Left hindlimb (tissue), 1 donor: Measurements from ENCODE around the gene NFKB2.

ENCODE experiments used
- DNase-seq: peaks from one replicate; pipeline ENCODE4 v3.0.0-alpha.2; 2018

NFKB2 gene

DNA sequence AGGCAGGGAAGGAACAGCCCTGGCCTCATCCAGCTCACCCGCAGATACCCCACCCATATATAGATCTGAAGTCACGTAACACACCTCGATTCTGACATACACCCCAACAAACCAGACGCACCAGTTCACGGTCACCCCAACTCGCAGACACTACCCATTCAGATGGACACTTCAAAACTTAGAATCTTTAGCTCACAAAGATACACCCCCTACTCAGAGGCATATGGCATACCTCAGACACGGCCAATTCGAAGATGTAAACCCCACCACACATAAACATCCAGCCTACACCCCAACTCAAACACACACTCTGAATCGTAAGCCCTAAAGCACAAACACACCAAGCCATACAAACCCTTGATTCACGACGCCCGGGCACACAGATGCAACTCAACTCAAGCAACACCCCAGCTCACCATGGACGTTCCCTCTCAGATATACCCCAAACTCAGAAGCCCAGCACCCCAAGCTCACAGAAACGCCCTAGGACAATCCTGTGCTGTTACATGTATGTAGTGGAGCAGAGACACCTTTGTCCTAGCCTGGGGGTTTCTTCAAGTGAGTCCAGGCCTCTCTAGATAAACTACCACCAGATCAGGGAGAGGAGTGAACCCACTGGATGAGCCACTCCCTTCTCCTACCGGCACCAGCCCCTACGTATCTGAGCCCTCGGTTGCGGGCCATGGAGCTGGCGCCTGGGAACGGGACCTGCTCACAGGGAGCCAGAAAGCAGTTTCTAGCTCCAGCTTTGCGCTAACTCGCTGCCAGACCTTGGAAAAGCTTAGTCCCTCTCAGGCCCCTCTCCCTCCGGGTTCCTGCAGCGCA lies 14.3 kb downstream of the NFKB2 start:
- no peak for DNase-seq

DNA sequence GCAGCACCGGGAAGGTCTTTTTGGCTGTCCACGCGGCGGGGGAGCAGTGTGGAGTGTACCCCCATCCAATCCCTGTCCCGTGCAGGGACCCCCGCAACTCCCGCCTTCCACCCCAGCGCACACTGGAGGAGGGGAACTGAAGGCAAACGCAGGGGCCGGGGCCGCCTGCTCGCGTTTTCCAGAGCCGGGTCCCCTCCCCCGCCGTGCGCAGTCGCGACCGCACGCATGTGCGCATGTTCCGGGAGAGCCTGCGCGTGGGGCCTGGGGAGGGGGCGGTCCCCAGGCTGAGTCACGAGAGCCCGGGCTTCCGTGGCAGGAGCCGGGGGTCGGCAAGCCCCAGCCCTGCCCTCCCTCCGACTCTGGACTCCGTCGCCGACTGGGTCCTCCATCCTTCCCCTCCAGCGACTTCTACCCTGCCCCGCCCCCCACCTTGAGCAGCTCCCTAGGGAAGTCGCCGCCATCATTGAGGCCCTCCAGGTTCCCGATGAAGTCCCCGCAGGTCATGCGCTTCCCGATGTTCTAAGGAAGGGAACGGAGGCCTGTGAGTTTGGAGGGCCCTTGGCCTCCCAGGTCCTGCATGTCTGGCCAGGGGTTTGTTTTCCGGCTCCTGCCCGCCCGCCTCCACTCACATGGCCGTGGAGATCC lies 15.0 kb downstream of the NFKB2 start:
- peak; percentile 84 for DNase-seq

DNA sequence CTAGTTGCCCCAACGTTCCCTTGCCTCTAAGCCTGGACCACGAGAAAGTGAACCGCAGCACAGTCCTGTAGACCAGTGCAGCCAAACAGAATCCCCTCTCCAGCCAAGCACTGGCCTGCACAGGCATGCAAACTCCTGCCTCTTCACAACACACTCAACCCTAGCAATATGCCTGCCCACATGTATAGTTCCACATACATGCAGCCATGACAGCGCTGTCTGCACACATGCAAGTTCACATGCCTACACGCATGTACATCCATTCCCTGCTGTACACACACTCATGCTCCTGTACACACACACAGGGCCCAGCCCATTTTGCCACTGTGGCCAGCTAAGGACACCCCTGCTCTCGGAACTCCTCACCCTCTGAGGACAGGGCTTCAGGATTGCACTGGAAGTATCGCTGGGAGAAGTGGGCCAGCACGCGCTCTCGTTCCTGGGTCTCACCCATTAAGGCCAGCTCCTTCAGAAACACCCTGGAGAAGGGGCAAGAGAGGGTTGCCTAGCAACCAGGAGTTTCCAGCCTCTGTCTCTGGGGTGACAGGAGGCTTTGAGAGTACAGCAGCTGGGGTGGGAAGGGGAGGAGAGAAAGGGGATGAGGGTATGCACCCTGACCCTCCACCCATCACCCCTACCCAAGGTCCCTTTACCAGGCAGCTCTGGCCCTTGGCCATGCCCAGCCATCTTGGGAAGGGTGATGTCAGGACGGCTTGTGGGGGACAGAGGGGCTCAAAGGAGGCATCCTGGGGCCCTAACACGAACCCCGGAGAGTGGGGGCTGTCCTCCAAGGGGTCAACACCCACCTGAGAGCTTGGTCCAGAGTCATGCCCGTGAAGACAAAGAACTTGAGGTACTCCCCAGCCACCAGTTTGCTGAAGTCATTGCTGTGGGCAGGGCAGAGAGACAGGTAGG lies 16.1 kb downstream of the NFKB2 start:
- DNase-seq, result no peak

DNA sequence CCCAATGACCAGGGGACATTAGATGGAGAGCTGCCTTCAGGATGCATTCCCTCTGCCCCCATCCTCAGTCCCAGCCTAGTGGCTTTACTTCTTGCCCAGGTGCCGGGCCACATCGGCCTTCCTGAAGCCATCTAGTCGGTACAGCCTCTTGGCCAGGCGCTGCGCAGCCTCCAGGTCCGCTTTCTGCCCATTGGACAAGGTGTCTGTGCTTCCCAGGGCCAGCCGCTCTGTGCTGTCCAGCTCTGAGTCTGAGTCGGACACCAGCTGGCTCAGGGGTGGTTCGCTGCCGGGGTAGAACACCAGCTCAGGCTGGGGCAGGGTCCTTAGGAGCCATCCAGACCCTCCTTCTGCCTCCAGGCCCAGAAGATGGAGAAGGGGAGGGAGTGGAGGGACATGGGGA lies 16.8 kb downstream of the NFKB2 start:
- no peak for DNase-seq

DNA sequence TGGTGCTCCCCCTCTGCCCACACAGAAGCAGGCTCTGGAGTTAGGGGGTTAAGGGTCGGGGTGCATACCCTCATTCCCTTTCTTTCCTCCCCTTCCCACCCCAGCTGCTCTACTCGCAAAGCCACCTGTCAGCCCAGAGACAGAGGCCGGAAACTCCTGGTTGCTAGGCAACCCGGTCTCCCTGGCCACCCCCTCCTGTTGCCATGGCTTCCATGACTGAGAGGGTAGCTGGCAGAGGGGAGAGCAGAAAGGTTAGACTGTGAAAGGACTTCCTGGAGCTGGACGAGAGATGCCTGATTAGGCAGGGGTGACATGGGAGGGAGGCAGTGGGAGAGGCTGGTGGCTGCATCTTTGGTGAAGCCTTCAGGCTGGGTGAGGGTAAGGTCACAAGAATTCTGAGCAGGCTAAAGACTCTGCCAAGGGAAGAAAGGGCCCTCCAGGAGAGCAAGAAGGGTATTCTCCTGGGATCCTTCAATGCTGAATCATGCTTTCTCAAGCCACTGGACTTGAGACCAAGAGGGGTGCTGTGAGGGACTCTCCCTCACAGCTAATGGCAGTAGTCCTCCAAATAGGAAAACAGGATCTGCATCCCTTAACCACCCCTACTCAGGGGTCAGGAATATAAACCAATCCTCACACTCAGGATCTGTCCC lies 17.7 kb downstream of the NFKB2 start:
- no peak for DNase-seq

DNA sequence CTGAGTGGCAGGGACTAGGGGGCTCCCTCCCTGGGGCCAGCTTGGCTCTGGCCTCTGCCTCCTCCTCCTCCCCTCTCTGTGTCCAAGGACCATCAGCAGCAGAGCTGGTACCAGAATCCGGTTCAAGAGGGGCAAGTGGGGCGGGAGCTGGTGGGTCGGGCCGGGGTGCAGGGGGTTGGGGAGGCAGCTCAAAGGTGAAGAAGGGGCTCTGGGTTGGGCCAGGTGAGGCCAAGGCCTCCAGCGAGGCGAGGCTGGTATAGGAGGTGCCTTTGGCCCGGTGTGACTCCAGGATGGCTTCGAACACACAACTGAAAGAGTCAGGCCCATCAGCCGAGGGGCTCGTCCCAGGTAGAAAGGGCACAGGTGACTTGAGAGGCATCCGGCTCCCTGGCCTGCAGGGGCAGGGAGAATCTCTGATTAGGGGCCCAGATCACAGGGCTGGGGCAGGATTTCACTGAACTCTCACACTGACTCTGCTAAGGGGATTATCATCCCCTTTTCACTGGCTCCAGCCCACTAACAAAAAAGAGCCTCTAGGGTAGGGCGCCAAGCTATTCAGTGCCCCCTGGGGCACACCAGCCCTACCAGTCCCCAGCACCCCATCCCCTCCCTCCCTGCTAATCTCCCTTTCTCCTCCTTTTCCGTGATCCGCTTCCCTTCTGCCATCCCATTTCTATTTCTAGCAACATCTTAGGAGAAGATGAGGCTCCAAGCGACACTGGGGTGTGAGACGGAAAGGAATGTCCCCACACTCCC lies 18.5 kb downstream of the NFKB2 start:
- no peak for DNase-seq

DNA sequence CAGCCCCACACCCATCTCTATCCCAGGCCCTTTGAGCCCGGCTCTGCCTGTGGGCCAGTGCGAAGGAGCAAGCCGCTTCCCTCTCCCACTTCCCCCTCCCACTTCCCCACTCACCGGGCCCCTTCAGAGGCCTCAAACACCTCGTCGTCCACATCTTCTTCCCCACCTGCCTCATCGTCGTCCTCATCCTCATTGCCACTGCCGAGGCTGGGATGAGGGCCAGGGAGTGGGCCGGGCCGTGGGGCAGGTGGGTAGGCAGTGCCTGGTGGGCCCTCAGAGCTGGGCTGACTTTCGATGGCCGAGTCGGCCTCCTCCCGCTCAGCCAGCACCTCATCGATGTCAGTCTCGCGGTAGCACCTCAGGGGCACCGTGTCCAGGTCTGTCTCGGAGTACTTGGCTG lies 19.2 kb downstream of the NFKB2 start:
- DNase-seq, result no peak

DNA sequence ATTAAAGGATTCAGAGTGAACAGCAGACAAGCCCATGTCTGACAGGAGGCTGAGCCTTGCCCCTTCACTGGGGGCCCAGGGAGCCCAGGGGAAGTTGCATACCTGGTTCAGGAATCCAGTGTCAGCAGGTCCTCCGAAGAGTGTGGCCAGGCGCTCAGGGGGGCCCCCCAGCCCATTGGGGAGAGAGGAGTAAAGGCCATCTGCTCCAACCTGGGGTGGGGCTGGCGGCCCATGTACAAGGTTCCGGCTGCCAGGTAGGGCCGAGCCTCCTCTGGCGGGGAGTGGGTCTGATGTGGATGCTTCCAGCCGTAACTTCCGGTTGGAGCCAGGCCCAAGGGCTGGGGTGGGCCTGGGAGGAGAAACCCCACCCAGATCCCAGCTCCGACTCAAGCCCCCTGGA lies 20.8 kb downstream of the NFKB2 start:
- no peak for DNase-seq

DNA sequence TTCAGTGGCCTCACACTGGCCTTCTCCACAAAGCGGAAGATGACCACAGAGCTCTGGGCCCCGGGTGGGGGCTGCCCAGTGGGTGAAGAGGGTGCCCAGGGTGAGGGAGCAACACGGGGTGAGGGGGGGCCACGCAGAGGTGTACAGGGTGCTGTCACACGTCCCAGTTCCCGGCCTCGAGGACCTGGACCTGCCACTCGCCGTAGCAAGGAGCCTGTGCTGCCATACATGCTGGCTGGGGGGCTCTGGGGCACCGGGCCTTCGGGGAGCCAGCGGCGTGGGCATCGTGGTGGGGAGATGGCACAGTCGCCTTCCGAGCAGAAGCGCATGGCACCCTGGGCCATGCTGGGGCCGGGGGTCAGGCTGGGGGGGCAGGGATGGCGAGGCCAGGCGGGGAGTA lies 21.2 kb downstream of the NFKB2 start:
- DNase-seq, result no peak

DNA sequence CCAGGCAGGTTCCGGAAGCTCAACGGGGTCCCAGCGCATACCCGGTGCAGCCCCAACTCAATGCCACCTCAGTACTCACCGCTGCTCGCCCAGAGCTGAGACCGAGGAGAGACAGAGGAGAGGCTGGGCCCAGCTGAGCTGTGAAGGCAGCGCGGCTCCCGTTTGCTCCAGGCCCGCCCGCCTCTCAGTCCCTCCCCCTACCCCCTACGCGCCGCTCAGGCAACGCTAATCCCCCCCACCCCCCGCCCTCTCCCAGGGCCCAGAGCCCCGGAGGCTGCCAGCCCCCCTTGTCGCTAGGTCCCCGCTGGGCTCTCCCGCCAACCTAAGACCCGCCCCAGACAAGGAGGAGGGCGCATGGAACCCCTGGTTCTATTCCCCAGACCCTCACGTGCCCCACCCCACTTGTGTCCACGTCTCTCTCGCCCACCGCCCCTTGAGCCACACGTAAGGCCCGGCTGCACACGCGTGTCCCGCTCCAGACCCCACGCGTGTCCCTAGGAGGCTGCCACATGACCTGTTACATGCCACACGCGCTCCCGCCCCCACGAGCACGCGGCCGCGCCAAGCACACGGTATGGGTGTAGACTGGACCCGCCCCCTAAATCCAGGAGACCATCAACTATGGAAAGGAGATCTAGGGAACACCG lies 23.2 kb downstream of the NFKB2 start, which contains the start of gene PSD:
PSD (minus strand) TSS at position 164 of the 647 bp plus-strand sequence. CDS start 1,747 bp downstream, outside the sequence.
- peak; percentile 26 for DNase-seq

DNA sequence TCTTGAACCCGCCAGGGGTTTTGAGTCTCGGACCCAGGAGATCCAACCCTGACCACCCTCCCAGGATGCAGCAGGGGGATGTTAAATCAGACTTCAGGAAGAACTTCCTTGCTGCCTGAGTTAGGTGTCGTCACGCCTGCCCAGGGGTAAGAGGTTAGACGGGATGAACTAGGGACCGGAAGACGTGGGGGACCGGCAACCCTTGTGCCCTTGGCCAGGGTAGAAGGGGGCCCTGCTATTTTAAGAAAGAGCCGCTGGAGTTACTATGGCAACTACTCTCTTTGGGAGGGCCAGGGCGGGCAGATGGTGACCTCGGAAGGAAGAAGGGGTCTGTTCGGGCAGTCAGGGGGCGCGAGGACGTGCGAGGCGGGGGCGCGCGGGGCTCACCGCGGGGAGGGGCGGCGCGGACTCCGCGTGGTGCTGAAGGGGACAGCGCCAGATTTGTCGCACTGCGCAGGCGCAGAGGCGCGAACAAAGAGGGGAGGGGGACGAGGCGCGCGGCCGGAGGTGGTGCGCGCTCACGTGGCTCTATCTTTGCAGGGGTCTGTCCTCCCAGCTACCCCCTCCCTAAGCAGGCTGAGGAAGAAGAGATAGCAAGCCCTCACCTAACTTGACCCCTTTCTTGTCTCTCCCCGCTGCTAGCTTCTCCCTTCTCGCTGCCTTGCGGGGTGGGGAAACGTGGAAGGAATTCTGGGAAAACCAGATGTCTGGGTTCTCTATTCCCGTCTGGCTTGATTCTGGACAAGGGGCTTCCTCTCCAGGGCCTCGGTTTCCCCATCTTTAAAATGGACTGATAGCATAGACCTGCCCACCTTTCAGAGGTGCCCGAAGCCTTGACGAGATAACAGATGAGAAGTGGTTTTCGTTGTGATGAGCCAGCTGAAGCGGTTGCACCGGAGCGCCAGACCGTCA lies 24.0 kb downstream of the NFKB2 start:
- DNase-seq, result peak; percentile 62

DNA sequence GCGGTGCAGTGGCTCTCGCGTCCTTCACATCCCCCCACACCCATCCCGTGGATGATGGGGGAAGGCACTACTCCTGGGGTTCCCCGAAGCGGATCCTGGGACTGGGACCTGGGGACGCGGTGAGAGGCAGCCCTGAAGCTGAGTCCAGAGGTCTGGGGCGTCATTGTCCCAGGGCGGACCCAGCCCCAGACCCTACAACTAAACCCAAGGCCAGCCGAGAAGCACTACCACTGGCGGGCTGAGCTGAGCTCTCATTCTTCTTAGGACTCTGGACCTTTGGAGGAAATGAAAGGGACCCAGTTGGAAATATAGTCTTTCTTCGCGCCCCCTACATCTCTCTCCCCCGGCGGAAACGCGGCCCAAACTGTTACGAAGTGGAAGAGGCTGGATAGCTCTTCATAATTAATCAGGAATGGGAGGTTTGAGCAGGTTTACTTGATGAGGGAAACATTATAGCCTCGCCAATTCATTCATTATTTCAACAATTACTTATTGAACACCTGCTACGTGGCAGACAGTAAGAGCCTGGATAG lies 24.7 kb downstream of the NFKB2 start:
- peak; percentile 33 for DNase-seq

DNA sequence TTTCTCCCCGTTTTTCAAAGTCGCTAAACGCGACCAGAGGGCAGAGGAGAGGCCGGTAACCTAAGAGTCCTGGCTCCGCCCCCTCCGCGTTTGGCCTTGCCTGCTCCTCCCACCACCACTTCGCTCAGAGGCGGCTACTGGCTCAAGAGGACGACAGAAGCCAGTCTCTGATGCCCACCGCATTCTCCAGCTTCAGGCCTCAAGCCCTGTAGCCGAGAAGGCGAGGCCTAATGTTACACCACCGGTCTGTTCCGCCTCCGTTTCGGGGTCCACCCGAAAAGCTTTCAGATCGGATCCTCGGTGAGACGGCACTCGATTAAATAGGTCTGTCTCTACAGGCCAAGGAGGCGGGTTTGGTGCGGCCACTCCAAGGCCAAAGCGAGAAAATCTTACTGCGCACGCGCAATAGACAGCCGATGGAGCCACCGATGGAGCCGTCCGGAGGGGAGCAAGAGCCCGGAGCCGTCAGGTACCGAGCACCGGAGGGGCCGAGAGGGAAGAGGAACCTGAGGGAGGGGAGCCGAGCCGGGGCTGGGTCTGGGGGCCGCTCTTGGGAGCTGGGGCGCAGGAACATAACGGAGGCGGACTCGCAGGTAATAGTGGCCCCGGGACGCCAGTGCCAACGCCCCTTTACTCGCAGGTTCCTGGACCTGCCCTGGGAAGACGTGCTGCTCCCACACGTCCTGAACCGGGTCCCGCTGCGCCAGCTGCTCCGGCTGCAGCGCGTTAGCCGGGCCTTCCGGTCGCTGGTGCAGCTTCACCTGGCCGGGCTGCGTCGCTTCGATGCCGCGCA lies 25.4 kb downstream of the NFKB2 start, which contains the start of gene FBXL15:
FBXL15 (plus strand) TSS at position 123 of the 793 bp plus-strand sequence; CDS start at position 417, 294 bp downstream.
- peak; percentile 95 for DNase-seq

DNA sequence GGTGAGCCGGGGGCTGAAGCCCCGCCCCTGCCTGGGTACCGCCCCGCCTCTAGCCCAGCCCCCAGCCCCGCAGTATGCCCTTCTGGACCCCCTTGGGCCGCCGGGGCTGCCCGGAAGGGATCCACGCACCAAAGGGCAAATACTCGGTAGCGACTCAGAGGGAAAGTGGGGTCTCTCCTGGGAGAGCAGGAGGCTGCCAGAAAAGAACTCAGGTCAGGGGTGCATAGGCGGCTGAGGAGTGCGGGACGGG lies 25.9 kb downstream of the NFKB2 start:
- no peak for DNase-seq

DNA sequence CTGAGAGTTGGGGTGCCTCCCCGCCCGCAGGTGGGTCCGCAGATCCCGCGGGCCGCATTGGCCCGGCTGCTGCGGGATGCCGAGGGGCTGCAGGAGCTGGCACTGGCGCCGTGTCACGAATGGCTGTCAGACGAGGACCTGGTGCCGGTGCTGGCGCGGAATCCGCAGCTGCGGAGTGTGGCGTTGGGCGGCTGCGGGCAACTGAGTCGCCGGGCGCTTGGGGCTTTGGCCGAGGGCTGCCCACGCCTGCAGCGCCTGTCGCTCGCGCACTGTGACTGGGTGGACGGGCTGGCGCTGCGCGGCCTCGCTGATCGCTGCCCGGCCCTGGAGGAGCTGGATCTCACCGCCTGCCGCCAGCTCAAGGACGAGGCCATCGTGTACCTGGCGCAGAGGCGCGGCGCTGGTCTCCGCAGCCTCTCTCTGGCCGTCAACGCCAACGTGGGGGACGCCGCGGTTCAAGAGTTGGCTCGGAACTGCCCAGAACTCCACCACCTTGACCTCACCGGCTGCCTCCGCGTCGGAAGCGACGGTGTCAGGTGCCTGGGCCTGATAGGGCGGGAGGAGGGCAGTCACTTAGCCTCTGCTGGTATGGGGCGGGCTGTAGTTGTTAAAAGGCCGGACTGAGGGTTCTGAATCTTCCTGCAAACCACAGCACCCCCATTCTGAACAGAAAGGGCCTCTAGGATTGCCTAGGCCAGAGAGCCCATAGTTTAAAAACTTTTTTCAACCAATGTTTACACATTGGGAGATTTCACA lies 26.4 kb downstream of the NFKB2 start:
- DNase-seq, result peak; percentile 33

DNA sequence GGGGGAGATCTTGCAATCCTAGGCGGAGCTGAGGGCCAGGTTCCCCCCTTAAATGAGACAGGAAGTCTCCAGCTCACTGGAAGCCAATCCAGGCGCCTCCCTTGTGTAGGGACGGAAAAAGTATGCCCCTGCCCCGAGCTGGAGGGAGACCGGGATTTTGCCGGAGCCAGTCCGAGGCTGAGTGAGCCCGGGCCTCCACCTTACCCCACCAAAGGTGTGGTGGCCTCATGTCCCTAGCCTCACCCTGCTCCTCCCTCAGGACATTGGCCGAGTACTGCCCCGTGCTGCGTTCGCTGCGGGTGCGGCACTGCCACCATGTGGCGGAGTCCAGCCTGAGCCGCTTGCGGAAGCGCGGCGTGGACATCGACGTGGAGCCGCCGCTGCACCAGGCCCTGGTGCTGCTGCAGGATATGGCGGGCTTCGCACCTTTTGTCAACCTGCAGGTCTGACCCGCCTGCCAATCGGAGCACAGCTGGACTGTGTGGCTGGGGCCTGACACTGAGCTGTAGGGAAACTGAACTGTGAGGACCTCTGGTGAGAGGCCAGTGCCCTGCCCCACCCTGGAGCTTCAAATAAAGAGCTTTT lies 27.1 kb downstream of the NFKB2 start:
- peak; percentile 78 for DNase-seq

DNA sequence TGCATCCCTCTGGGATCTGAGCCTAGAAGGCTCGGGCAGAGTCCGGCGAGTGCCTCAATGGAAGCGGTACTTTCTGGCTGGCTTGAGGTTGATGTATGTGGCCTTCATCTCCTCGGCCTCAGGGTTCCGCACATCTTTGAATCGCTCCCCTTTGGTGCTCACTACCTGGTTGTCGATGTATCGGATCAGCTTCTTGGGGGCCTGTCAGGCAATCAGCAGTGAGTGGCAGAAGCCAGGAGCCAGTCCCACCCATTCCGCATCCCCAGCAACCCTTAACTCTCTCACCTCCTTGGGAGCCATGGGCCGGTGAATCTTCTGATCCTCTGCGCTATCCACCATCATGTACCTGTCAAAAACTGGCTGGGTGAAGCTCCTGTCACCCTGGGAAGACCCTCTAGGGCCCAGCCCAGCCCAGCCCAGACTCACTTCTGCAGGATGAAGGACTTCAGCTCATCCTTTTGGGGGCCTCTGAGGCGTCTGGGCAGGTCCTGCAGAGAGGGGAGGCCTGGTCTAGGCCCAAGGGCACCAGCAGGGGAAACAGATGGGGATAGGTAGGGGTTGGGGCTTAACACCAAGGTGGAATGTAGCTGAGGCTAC lies 28.0 kb downstream of the NFKB2 start:
- peak; percentile 15 for DNase-seq

DNA sequence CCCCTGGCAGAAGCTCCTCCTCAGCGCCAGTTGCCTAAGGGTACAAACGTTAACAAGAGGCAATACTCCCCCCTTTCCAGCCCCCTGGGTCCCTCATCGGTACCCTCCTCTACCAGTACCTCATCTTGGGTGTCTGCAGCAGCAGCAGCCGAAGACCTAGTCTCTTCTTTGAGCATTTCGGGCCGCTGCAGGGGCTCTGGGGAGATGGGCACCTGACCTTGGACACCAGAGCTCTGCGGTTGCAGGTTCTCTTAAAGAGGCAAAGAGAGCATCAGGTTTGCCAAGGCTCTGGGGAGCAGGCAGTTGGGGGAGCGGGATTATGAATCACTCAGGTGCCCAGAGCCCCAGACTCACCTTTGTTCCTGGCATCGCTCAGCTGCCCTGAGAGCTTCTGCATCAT lies 28.6 kb downstream of the NFKB2 start:
- peak; percentile 26 for DNase-seq
